SK-N-DZ (cell line): ENCODE measurements around the gene MYO16. TPM values are rescaled to one million over a fixed set of nuclear protein-coding genes. Genes with fewer than 3 reads are reported as not detected.

ENCODE experiments used
- DNase-seq: peaks from one replicate; pipeline ENCODE4 v3.0.0-alpha.2; 2015; ENCODE audit warnings: low spot score
- polyA plus RNA-seq, 2 experiments: library from polyadenylated mRNA; depleted of rRNA; stranded (reverse); fragments of >200 nt; gene quantifications; 2 replicates each; pipeline ENCODE4 v1.2.3, GENCODE V29; 2014

MYO16 gene
- polyA plus RNA-seq (2014; cell fraction: cytosol; rRNA removed) = 0.10 TPM in 1 of 2 replicates, not detected in the other
- not detected in 2 replicates for polyA plus RNA-seq (2014; cell fraction: nucleus; rRNA removed)

DNA sequence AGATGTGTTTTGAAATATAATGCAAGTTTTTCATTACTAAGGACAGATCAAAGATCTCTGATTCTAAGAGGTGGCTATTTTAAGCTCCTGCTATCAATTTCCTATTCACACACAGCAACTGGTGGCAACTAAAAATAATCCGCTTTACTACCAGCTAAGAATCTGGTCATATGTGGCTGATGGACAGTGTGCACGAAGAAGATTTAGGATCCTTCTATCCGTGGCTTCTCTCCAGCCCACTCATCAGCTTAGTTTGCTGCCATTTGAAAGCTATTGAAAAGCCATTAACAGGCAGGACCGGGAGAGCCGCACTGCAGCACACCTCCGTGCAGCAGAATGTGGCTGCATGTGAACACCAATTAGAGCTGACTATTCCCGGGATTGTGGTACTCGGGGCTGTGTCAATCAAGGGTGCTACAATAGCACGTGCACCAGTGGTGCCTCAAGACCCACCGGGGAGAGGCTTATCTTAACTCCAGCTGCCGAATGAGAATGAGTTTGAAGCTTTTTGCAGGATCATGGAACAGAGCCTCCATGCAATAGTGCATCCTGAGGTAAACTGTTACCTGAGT is at the start of gene MYO16:
Gene MYO16 (plus strand): TSS at position 431 of the 572 bp plus-strand sequence. CDS start 234 bp downstream, outside the sequence.
- DNase-seq = no peak

DNA sequence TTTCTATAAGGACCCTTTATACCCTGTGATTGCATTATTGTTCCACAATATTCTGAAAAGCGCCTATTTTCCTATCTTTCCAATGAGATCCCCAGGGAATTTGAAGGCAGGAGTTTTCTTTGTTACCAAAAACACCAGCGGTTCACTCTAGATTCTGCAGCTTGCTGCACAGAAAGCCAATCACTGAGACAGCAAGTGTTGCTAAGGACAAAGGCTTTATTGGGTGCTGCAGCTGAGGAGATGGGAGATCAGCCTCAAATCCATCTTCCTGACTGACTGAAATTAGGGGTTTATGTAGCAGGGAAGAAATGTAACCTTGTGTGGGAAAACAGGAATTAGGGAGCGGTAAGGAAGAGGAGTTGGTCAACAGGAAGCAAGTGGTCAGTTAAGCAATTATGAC is 42.6 kb upstream of the MYO16 start:
- no peak for DNase-seq

DNA sequence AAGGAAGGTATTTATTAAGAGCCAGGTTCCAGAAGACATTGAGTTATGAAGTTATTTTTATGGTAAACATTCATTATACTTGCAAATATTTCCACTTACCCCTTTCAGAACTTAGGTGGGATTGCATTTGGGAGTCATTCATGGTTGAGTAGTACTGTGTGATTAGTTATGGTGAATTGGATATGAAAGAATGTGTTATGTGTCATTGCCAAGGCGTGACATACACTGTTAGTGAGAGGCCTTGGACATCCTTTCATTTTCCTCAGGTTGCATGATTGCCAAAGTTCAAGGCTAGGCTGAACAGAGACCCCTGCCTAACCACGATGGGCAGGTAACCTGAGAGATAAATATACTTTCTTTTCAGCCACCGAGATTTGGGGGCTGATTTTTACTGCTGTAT is 40.9 kb upstream of the MYO16 start:
- DNase-seq = no peak

DNA sequence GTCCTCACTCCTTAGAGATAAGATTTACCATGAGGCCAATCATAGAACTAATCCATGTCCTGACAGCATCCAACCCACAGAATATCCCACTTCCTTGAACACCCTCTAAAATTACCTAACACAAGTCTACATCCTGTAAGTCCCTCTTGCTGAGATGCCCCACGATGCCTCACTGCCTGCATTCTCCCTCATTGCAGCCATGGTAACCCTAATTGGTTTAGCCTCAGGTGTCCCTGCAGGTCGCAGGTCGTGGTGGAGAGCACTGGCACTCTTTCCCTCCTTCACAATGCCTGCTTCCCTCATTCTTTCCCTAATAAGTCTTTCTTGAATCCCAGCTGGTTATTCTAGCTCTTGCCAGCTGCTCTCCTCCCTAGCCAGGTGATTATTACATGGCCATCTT is 35.3 kb upstream of the MYO16 start:
- peak; percentile 26 for DNase-seq

DNA sequence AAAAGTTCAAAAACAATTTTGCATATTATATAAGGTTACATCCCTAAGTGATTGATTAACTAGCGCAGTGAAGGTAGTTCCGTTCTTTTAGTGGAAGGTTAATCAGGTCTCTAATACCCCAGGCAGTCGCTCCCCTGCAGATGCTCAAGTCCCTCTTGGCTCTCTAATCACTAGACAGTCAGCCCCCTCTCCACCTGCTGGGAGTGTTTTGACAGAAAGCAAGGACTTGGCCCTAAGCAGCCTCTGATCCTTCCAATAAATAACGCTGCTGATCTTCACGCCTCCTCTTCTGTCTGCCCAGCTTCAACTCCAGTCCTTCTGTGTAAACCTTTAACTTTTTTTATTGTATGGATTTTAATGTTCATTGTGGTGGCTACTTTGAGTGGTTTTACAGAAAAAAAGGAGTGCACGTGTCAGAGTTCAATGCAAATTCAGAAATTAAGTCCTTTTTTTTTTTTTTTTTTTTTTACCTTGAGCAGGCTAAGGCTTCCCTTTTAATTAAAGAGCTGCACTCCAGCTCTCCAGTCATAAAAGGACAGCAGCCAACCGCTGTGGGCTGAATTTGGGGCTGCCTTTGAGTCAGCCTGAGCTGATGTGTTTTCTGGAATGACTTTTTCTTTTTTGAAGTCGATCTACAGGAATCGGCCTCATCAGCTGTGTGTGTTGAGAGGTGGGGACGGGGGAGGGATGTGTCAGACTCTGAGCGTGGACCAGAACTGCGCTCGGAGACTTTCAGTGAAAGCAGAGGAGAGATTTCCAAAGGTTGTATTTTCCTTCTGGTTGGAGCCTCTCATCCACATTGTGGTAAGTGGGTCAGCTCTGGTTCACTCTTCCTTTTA is 33.8 kb upstream of the MYO16 start:
- DNase-seq = peak; percentile 30

DNA sequence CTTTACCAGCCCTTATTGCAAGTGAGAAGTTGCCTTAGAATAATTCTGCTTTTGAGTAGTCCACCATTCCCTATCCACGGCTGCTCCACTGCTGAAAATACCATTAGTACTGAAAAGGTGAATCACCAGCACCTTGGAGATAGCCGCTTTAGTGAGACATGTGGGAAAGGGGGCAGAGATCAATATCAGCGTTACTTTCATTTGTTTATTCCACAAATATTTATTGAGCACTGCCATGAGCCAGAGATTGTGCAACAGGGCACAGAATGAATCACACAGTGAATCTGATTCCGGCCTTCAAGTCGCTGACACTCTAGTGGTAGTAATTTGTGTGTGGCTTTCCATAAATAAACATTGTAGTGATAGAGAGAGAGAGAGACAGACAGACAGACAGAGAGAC is 31.5 kb upstream of the MYO16 start:
- no peak for DNase-seq

DNA sequence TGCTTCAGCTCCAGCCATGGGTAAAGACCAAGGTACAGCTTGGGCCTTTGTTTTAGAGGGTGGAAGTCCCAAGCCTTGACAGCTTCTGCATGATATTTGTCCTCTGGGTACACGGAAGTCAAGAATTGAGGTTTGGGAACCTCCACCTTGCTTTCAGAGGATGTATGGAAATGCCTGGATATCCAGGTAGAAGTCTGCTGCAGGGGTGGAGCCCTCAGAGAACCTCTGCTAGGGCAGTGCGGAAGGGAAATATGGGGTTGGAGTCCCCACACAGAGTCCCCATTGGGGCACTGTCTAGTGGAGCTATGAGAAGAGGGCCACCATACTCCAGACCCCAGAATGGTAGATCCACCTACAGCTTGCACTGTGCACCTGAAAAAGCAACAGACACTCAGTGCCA is 23.0 kb upstream of the MYO16 start:
- no peak for DNase-seq

DNA sequence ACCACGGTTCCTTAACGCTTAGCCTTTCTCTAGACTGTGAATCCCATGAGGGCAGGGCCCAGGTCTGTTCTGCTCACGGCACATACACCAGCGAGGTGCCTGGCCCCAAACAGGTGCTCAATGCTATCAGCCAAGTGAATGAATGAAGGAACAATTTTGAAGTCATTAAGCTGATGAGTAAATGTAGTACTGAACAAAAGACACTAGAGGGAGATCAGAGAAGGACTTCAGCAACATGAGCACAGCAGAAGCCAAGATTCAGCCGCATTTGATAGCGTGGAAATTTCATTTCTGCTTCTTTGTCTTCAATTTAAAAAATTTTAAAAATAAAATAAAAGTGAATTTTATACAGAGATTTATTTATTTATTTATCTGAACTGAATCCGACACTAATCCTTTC is 20.1 kb upstream of the MYO16 start:
- DNase-seq = peak; percentile 31

DNA sequence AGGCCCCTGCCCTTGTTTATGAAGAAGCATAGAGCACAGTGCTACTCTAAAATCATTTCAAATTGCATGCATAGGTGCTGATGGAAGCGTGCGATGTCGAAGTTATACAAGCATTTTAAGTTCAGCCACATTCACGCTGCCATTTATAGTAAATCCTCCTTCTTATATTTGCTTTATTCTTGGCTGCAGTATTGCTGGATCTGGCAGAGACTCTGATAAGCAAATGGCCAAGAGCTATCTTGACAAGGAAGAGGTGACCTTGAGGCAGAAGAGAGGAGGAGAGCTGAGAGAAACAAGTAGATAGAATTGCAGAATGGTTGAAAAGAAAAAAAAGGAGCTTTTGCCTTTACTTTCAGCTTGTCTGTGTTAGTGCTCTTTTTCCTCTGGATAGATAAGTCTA is 18.9 kb upstream of the MYO16 start:
- DNase-seq = no peak

DNA sequence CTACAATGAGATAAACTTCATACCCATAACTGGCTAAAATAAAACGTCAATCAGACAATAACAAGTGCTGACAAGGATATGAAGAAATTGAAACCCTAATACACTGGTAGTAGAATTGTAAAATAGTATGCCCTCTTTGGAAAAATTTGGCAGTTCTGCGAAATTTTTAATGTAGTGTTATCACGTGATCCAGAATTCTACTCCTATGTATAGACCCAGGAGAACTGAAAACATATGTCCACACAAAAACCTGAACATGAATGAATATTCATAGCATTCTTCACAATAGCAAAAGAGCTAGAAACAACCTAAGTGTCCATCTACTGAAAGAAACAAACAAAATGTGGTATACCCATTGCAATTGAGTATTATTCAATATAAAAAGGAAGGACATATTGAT is 14.2 kb upstream of the MYO16 start:
- DNase-seq = no peak

DNA sequence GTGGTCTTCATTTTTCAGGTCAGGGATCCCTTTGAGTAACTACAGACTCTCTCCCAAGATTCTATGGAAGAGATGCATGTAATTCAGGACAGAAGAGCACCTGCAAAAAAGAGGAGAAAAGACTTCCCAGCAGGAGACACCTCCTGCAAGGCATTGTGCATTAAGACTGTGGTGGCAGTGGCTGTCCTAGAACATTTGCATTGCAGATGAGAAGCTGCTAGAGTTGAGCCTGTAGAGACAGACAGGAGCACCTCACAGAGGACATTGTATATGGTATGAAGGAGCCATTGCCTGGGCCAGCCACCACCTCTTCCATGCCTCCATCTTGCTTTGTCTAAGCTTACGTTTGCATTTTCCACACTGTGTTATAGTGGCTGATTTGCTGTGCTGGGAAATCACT is 11.2 kb upstream of the MYO16 start:
- DNase-seq = no peak

DNA sequence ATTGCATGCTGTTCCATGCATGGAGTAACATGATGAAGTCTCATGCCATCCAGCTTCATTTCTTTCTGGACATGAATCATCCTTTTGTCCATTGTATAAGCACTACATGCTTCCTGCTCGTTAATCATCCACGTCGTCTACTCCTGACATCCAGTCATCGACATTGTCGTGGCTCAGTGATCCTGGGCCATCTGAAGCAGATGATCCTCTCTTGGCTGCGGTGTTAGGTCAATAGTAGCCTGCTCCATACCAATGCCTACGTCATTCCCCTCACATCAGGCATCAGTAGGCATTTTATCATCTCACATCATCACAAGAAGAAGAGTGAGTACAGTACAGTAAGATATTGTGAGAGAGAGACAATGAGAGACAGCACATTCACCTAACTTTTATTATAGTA is 7.9 kb upstream of the MYO16 start:
- DNase-seq = no peak

DNA sequence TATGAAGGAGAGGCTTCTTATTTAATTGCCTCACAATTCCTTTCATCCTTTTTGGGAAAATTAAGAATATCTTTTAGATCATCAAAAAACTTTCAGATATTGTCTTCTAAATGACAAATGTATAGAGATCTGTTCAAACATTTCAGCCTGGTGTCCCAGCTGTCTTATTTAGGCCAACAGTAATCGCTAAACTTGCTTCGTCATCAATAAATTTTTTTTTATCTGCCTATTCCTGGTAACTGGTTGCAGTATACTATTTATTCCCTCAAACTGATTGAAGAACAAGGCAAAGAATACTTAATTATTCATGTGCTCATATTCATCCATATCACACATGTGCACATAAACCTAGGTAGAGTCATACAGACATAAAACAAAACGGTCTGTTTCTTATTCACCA is 5.3 kb upstream of the MYO16 start:
- no peak for DNase-seq

DNA sequence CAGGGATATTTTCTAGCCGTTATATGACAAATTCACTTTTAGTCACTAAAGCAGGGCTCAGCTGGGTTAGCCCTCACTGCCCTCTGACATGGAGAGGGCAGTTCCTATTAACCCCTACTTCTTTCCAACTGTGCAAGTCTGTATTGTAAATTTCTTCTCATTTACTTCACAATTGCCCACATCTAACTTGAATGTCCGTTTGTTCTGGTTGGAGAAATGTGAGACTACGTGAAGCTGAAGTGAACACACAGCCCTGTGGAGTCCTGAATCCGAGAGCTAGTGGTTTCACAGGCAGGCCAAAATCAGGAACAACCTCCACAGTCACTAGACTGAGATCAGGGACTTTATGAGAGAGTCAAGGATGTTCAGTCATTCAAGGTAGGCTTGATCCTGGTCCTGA is 4.4 kb upstream of the MYO16 start:
- DNase-seq = no peak

DNA sequence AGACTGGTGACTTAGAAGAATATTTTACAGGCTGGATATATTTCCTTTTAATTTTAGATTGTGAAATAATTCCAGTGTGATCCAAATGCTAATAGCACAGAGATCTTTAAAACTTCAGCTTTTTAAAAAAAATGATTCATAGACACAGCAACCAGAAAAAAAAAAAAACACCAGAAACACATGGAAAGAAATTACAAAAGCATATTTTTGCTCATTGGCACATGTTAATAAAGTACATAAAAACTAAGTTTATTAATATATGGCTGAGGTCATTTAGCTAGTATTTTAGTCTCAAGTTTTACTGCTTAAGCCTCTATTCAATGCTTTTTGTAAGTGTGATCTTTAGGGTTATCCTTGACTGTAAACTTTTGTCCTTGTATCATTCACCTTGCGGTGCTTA is 577 bp downstream of the MYO16 start:
- DNase-seq = no peak

DNA sequence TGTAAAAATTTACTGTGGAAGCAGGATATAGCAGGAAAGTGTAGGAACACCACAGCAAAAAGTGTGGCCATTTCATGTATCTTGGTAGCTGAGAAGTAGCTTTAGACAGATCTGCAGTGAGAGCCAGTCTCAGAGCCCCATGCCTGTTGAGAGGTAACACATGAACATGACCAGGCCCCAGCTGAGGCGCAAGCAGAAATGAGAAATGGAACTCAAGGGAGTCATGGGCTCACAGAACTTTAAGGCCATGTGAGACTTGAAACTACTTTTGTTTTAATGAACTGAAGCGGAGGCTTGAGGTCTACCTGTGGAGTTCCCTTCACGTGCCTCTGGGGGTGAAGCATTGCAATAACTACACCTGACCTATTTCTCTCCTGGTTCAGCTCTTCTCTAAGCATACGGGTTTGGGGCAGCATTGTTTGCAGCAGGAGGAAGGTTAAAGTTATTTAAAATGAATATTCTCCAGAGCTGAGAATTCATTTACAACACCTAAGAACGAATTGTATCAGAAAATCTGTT is 3.3 kb downstream of the MYO16 start:
- no peak for DNase-seq

DNA sequence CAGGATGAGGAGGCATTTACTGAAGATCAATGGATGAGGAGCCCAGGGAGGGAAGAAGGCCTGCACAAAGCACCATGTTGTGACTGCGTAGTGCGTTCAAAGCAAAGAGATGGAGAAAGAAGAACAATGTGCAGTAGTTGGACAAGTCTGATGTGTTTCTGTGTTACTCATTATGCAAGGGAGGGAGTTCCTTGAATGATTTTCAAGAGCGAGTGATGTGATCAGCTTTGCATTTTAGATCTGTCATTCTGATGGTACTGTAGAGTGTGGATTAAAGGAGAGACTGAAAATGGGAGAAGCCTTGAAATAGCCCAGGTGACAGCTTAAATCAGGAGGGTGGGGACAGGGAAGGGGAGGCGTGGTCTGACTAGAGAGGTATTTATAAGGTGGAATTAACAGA is 9.5 kb downstream of the MYO16 start:
- DNase-seq = no peak

DNA sequence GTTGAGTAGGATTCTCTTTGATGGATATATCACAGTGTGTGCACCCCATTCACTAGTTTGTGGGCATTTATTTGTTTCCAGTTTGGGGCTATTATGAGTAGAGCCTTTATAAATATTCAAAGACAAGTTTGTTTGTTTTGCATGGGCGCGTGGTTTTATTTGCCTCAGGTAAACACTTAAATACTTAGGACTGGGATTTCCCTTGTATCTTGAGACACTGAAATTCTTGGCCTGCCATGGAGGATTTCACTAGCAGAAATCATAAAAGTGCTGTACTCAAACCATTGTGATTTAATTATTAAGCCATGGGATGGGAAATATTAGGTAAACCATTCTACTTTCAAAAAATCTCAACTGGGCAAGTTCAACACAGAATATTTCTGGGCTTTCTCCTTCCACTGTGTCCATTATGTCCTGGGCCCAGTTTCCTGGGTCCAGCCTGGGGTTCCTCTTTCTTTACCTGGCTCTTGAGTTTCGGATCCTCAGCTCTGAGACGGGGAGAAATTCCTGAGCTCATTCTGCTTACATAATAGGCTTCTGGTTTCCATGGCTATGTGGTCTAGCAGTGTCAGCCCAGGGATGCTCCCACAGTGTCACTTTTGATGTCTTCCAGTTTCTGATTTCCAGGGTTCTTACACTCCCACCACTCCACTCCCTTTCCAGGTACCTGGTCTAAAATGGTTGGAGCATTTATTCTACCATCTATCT is 14.4 kb downstream of the MYO16 start:
- DNase-seq = no peak

DNA sequence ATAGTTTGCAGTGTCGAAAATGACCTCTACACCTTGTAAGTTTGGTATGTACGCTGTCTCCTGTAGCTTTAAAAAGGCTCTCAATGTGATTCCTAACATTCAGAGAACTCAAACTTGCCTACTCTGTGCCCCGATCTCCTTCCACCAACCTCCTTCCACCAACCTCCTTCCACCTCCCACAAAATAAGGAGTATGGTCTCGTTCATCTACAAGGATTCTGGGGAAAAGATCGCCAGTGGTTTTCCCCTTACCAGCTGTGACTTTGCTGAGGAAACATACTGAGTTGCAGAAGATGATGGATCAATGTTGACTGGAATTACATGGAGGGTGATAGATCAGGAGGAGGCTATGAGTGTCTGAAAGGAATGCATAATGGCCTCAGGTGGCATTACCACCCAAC is 16.0 kb downstream of the MYO16 start:
- no peak for DNase-seq

DNA sequence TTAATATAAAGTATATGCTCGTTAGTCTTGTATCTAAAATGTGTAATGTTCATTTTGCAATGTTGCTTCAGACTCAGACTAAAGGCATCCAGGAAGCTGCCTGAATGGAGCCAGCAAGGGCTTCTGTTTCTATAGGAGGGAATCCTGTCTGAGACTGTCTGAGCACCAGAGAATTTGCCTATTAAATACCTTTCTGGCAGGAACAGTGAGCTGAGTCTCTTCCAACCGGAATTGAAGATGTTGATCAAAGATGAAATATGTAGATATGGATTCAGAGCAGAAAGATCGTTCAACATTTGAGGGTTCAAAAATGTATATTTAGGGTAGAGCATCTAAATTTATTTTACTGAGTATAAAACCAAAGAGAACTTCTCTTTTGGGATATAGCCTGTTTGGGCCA is 20.9 kb downstream of the MYO16 start:
- DNase-seq = no peak

DNA sequence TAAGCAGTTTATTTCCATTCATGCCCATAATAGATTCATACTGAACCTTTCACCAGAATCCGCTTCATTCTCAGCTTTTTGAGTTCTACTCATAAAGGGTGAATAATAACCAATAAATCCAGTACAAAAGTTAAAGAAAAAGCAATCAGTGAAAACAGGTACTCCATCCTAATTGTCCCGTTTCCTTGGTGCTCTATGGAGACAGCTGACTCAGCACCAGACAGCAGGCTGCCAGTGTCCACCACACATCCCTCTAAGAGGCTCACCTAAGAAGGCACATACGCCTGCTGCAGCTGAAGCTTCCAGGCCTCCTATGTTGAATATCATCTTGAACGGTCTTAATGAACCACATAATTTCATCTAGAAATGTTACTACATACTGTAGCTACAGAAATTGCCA is 27.3 kb downstream of the MYO16 start:
- no peak for DNase-seq

DNA sequence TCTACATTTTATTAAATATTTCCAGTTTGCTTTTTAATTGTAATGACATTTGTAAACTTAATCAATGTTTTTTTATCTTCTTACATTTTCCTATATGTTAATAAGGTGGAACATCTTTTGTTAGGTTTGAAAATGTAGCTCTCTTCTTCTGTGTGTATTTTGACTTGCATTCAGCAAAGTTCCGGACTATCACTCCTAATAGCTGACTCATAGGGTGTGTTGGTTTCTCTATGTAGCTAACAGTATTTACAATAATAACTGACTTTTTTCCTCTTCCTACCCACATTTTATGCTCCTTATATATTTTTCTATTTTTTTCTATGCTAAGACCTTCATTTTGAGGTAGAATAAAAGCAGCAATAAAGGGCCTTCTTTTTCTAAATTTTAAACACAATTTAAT is 28.1 kb downstream of the MYO16 start:
- DNase-seq = no peak
